ENCODE data around the gene ARHGAP35. TPM values are rescaled to one million over a fixed set of nuclear protein-coding genes. Genes with fewer than 3 reads are reported as not detected.

The ARHGAP35 gene
- total RNA-seq, 2 experiments from 2014 or later: 35.4 to 36.0 TPM

- Mint-ChIP-seq H3K4me3 (no peak overlapping the region), H3K36me3 (ENCODE audit: low read depth) (no peaks in the 10 kb centered on the region), H3K27me3 (no peaks in the 10 kb centered on the region), H3K4me1 (peaks cover 20% of the 10 kb centered on the region), H3K9me3 (no peaks in the 10 kb centered on the region), H3K27ac (no peak overlapping the region)
- POLR2A ChIA-PET: no interaction called here
- DNase-seq: peak; percentile 38
- CTCF ChIA-PET: interaction anchor here (0.7 to 1.8 kb wide), 8 partner anchors 9 to 359 kb away, joined by 3 to 7 read pairs (median 4); no protein-coding TSS in a partner anchor
Measured at GRCh38 chr19:46828484-46828883, 32.3 kb upstream of the ARHGAP35 start.

GRCh38 chr19:46830864-46831263 is 29.9 kb upstream of the ARHGAP35 start:
- H3K27me3 Mint-ChIP-seq: no peaks in the 10 kb centered on the region
- POLR2A ChIA-PET: interaction anchor here (1.3 kb wide), 1 partner anchor 42 kb away, joined by 3 read pairs; the partner anchor contains the start of gene SLC1A5

DNA sequence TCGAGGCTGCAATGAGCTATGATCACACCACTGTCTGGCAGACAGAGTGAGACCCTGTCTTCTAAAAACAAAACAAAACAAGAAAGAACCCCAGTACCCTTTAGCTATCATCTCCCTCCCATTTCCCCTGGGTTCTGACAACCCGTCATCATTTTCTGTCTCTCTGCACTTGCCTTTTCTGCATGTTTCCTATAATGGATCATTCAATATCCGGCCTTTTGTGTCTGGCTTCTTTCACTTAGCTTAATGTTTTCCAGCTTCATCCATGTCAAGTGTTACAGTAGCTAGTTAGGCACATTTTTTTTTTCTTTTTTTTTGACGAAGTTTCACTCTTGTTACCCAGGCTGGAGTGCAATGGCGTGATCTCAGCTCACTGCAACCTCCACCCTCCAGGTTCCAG is 26.7 kb upstream of the ARHGAP35 start:
- Mint-ChIP-seq H3K27me3 (no peaks in the 10 kb centered on the region), H3K9me3 (no peaks in the 10 kb centered on the region), H3K4me1 (peaks cover 1% of the 10 kb centered on the region), H3K36me3 (ENCODE audit: low read depth) (peaks cover 11% of the 10 kb centered on the region), H3K27ac (no peak overlapping the region), H3K4me3 (no peak overlapping the region)
- ChIA-PET POLR2A (interaction anchor here (1.3 to 1.4 kb wide), 2 partner anchors 11 to 46 kb away, joined by 3 read pairs; partner anchors contain the start of gene SLC1A5), CTCF (interaction anchor here (0.7 to 1.2 kb wide), 4 partner anchors 29 to 83 kb away, joined by 3 to 5 read pairs (median 4); no protein-coding TSS in a partner anchor)
- DNase-seq: no peak

More at GRCh38 chr19:46830864-46831263, 29.9 kb upstream of the ARHGAP35 start:
- no peaks in the 10 kb centered on the region for H3K36me3 Mint-ChIP-seq (ENCODE audit: low read depth)
- no peak for DNase-seq
- H3K9me3 Mint-ChIP-seq: no peaks in the 10 kb centered on the region
- no peak overlapping the region for H3K4me3 Mint-ChIP-seq
- no peak overlapping the region for H3K27ac Mint-ChIP-seq
- CTCF ChIA-PET: interaction anchor here (0.8 to 3.2 kb wide), 4 partner anchors 9 to 64 kb away, joined by 3 to 23 read pairs (median 4); no protein-coding TSS in a partner anchor
- H3K4me1 Mint-ChIP-seq: peaks cover 4% of the 10 kb centered on the region

DNA sequence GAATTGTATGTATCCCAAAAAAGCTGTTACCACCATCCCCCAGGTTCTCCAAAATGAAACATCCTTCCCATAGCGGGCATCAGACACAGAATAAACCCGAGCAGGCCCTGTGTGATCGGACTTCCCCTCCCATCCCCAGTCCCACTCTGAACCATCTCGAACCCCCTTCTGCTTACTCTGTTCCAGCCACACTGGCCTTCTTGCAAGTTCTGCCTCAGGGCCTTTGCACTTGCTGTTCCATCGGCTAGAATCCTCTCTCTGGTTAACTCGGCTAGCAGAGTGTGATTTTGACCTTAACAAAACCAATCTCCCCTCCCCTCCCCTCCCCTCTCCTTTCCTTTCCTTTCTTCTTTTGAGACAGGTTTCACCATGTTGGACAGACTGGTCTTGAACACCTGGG is 25.8 kb upstream of the ARHGAP35 start:
- H3K4me1 Mint-ChIP-seq: no peaks in the 10 kb centered on the region
- CTCF ChIA-PET: interaction anchor here (1.2 kb wide), 1 partner anchor 68 kb away, joined by 5 read pairs; no protein-coding TSS in a partner anchor

GRCh38 chr19:46838160-46838559 is 22.6 kb upstream of the ARHGAP35 start:
- Mint-ChIP-seq H3K9me3 (no peaks in the 10 kb centered on the region), H3K27me3 (no peaks in the 10 kb centered on the region), H3K27ac (no peak overlapping the region), H3K4me1 (peaks cover 1% of the 10 kb centered on the region), H3K36me3 (ENCODE audit: low read depth) (peaks cover 26% of the 10 kb centered on the region), H3K4me3 (no peak overlapping the region)
- CTCF ChIA-PET: interaction anchor here (0.7 to 4.4 kb wide), 4 partner anchors 13 to 87 kb away, joined by 3 to 82 read pairs (median 4); partner anchors contain the start of gene AP2S1
- no peak for DNase-seq
- POLR2A ChIA-PET: interaction anchor here (0.7 kb wide), 1 partner anchor 52 kb away, joined by 3 read pairs; no protein-coding TSS in a partner anchor

More for the DNA sequence above, 25.8 kb upstream of the ARHGAP35 start:
- POLR2A ChIA-PET: interaction anchor here (1.3 kb wide), 1 partner anchor 47 kb away, joined by 3 read pairs; the partner anchor contains the start of gene SLC1A5
- no peaks in the 10 kb centered on the region for H3K27me3 Mint-ChIP-seq
- H3K9me3 Mint-ChIP-seq: no peaks in the 10 kb centered on the region
- peaks cover 13% of the 10 kb centered on the region for H3K36me3 Mint-ChIP-seq (ENCODE audit: low read depth)
- H3K4me3 Mint-ChIP-seq: no peak overlapping the region
- H3K27ac Mint-ChIP-seq: no peak overlapping the region
- no peak for DNase-seq

- H3K4me1 Mint-ChIP-seq: peaks cover 1% of the 10 kb centered on the region
- H3K9me3 Mint-ChIP-seq: no peaks in the 10 kb centered on the region
- H3K36me3 Mint-ChIP-seq (ENCODE audit: low read depth): peaks cover 31% of the 10 kb centered on the region
- H3K27ac Mint-ChIP-seq: no peak overlapping the region
- no peak overlapping the region for H3K4me3 Mint-ChIP-seq
- no peak for DNase-seq
- ChIA-PET CTCF (interaction anchor here (0.6 to 4.4 kb wide), 41 partner anchors 9 to 973 kb away, joined by 3 to 82 read pairs (median 6); partner anchors contain the start of genes AP2S1 and SLC1A5), POLR2A (interaction anchor here (0.7 to 2.4 kb wide), 12 partner anchors 10 to 273 kb away, joined by 3 to 11 read pairs (median 4); partner anchors contain the start of genes AP2S1, DACT3, SLC1A5 and ZC3H4)
- H3K27me3 Mint-ChIP-seq: no peaks in the 10 kb centered on the region
Measured at GRCh38 chr19:46839752-46840497, 20.9 kb upstream of the ARHGAP35 start.

DNA sequence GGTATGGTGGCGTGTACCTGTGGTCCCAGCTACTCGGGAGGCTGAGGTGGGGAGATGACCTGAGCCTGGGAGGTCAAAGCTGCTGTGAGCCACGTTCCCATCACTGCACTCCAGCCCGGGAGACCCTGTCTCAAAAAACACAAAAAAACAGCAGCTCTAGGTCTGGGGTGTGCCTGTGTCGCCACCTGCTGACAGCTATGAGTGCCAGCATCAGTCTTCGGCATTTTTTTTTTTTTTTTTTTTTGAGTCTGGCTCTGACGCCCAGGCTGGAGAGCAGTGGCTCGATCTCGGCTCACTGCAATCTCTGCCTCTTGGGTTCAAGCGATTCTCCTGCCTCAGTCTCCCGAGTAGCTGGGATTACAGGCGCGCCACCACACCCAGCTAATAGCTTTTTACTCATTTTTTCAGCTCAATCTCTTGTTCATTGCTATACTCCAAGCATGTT is 20.3 kb upstream of the ARHGAP35 start:
- DNase-seq: peak; percentile 62
- ChIA-PET CTCF (interaction anchor here (0.6 to 4.4 kb wide), 45 partner anchors 10 to 974 kb away, joined by 3 to 82 read pairs (median 5); partner anchors contain the start of genes AP2S1 and SLC1A5), POLR2A (interaction anchor here (0.6 to 2.4 kb wide), 13 partner anchors 10 to 273 kb away, joined by 3 to 11 read pairs (median 4); partner anchors contain the start of genes AP2S1, DACT3, SLC1A5 and ZC3H4)
- Mint-ChIP-seq H3K4me1 (peaks cover 1% of the 10 kb centered on the region), H3K9me3 (no peaks in the 10 kb centered on the region), H3K36me3 (ENCODE audit: low read depth) (peaks cover 31% of the 10 kb centered on the region), H3K27me3 (no peaks in the 10 kb centered on the region), H3K4me3 (no peak overlapping the region), H3K27ac (peak overlapping the region; percentile 26)

DNA sequence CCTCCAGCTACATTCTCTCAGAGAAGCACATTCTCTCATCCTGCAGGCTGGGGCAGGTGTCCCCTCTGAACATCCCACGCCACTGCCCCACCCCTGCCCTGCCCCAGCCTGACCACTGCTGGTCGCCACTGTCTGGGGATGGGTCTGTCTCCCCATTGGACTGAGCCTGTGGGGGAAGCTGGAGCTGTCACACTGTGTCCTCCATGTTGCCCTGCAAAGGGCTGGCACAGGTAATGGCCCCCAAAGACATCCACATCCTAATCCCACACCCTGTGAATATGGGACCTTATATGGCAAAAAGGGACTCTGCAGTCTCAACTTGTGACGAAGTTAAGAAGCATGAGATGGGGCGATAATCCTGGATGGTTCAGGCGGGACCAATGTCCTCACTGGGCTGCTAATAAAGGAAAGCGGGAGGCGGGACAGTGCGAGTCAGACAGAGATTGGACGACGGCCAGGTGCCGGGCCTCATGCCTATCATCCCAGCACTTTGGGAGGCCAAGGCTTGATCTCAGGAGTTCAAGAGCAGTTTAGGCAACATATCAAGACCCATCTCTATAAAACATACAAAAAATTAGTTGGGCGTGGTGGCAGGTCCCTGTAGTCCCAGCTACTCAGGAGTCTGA is 19.2 kb upstream of the ARHGAP35 start:
- no peaks in the 10 kb centered on the region for H3K27me3 Mint-ChIP-seq
- ChIA-PET POLR2A (interaction anchor here (0.6 to 2.4 kb wide), 8 partner anchors 9 to 272 kb away, joined by 3 to 11 read pairs (median 4); partner anchors contain the start of genes AP2S1, SLC1A5 and ZC3H4), CTCF (interaction anchor here (1.1 to 4.4 kb wide), 12 partner anchors 9 to 90 kb away, joined by 3 to 82 read pairs (median 10); partner anchors contain the start of genes AP2S1 and SLC1A5)
- peaks cover 4% of the 10 kb centered on the region for H3K4me1 Mint-ChIP-seq
- no peak overlapping the region for H3K4me3 Mint-ChIP-seq
- no peaks in the 10 kb centered on the region for H3K9me3 Mint-ChIP-seq
- H3K27ac Mint-ChIP-seq: no peak overlapping the region
- H3K36me3 Mint-ChIP-seq (ENCODE audit: low read depth): peaks cover 31% of the 10 kb centered on the region
- DNase-seq: no peak

DNA sequence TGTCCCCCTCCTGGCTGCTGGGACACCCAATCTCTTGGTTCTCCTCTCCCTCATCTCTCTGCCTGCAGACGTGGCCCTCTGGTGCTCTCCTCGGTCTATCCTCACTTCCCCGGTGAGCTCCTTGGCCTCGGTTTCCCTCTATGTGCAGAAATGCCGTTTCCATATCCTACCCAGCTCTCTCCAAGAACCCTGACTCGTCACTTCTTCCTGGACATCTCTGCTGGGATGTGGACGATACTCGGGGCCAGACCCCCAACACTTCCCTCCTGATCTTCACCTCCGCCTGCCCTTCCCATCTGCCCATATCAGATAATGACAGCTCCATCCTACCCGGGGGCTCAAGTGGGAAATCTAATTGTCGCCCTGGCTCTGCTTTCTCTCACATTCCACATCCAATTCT is 18.0 kb upstream of the ARHGAP35 start:
- Mint-ChIP-seq H3K4me1 (peaks cover 9% of the 10 kb centered on the region), H3K27ac (no peak overlapping the region), H3K27me3 (no peaks in the 10 kb centered on the region), H3K9me3 (no peaks in the 10 kb centered on the region), H3K36me3 (ENCODE audit: low read depth) (peaks cover 32% of the 10 kb centered on the region), H3K4me3 (no peak overlapping the region)
- no peak for DNase-seq
- ChIA-PET POLR2A (interaction anchor here (1.3 kb wide), 1 partner anchor 11 kb away, joined by 3 read pairs; no protein-coding TSS in a partner anchor), CTCF (interaction anchor here (2.7 kb wide), 1 partner anchor 85 kb away, joined by 11 read pairs; no protein-coding TSS in a partner anchor)

- no peak overlapping the region for H3K4me3 Mint-ChIP-seq
- DNase-seq: no peak
- H3K4me1 Mint-ChIP-seq: peaks cover 10% of the 10 kb centered on the region
- POLR2A ChIA-PET: interaction anchor here (1.3 kb wide), 1 partner anchor 10 kb away, joined by 3 read pairs; no protein-coding TSS in a partner anchor
- H3K36me3 Mint-ChIP-seq (ENCODE audit: low read depth): peaks cover 26% of the 10 kb centered on the region
- no peak overlapping the region for H3K27ac Mint-ChIP-seq
- H3K9me3 Mint-ChIP-seq: no peaks in the 10 kb centered on the region
- CTCF ChIA-PET: interaction anchor here (0.6 to 3.1 kb wide), 4 partner anchors 32 to 169 kb away, joined by 3 to 15 read pairs (median 8); no protein-coding TSS in a partner anchor
- H3K27me3 Mint-ChIP-seq: no peaks in the 10 kb centered on the region
Measured at GRCh38 chr19:46844067-46844489, 16.7 kb upstream of the ARHGAP35 start.

DNA sequence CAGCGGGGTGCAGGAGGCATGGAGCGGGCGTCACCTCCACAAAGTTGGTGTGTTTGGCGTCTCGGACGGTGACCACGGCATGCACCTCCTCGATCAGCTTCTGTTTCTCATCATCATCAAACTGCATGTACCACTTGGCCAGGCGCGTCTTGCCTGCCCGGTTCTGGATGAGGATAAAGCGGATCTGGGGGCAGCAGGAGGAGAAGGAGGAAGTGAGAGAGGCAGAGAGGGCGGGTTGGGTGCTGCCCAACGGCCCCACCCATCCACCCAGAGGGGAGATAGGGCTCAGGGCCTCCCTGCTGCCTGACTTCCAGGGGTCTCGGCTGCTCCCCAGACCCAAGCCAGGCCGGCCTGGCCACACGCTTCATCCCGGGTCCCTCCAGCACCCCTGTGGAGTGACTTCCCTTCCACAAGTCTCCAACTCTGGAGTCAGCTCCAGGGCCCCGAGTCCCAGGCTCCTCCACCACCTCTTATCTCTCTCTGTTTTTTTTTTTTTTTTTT is 14.8 kb upstream of the ARHGAP35 start:
- no peaks in the 10 kb centered on the region for H3K9me3 Mint-ChIP-seq
- POLR2A ChIA-PET: no interaction called here

GRCh38 chr19:46847528-46847927 is 13.3 kb upstream of the ARHGAP35 start:
- H3K4me3 Mint-ChIP-seq: no peak overlapping the region
- ChIA-PET CTCF (no interaction called here), POLR2A (interaction anchor here (1.3 kb wide), 1 partner anchor 15 kb away, joined by 3 read pairs; no protein-coding TSS in a partner anchor)
- H3K27me3 Mint-ChIP-seq: no peaks in the 10 kb centered on the region
- peaks cover 28% of the 10 kb centered on the region for H3K4me1 Mint-ChIP-seq
- DNase-seq: no peak
- H3K27ac Mint-ChIP-seq: no peak overlapping the region
- no peaks in the 10 kb centered on the region for H3K9me3 Mint-ChIP-seq
- peaks cover 17% of the 10 kb centered on the region for H3K36me3 Mint-ChIP-seq (ENCODE audit: low read depth)

More for the DNA sequence above, 14.8 kb upstream of the ARHGAP35 start:
- no peaks in the 10 kb centered on the region for H3K27me3 Mint-ChIP-seq
- CTCF ChIA-PET: interaction anchor here (0.8 to 3.1 kb wide), 3 partner anchors 89 to 167 kb away, joined by 3 to 15 read pairs (median 3); no protein-coding TSS in a partner anchor
- H3K4me1 Mint-ChIP-seq: peaks cover 28% of the 10 kb centered on the region
- peaks cover 23% of the 10 kb centered on the region for H3K36me3 Mint-ChIP-seq (ENCODE audit: low read depth)
- no peak overlapping the region for H3K27ac Mint-ChIP-seq
- no peak for DNase-seq
- H3K4me3 Mint-ChIP-seq: no peak overlapping the region

All from activated CD4-positive, alpha-beta memory T cell treated with anti-CD3 and anti-CD28 coated beads, Interleukin-2, amount 10 ng/mL, durations not matched to agents 7 days and 5 days (primary cell).